ENCODE results near the gene ARMC9. TPM values are rescaled to one million over a fixed set of nuclear protein-coding genes. Genes with fewer than 3 reads are reported as not detected.
"Not testable (repeated sequence)": the region's sequence is repeated elsewhere in the genome, so short reads cannot be mapped to it uniquely, and the experiment has no call there.

ARMC9 gene
- total RNA-seq, 1 donor from 2014 or later, result 35.2 TPM

DNA sequence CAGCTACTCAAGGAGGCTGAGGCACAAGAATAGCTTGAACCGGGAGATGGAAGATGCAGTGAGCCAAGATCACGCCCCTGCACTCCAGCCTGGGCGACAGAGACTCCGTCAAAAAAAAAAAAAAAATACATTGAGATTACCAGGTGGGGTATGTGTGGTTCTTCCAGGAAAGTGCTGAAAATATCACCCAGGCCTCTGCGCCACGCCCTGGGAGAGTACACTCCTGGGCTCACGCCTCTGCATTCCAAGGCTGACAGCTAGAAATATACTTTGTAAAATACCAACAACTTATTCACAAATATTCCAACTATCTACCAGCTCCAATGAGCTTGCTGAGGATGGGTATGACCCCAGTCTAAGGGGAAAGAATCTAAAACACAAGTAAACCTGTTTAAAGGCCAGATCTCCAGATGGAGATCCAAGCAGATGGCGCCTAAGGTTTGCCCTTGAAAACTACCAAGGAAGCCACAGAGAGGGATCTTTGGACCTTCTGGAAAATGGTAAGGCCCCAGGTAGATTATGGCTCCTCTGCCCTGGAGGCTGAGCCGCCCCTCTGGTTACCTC is 175.4 kb downstream of the ARMC9 start:
- no peak for DNase-seq (ENCODE audit: extremely low spot score, unreplicated experiment)
- no peak for TF ChIP-seq CTCF (conservative IDR thresholded peaks at IDR 0.05)
- Mint-ChIP-seq H3K27ac (peak overlapping the region; percentile 94), H3K4me3 (no peak overlapping the region), H3K9me3 (no peaks in the 10 kb centered on the region), H3K4me1 (ENCODE audit: unreplicated experiment) (peaks cover 6% of the 10 kb centered on the region), H3K27me3 (no peaks in the 10 kb centered on the region), H3K36me3 (no peaks in the 10 kb centered on the region)

- no peak for DNase-seq (ENCODE audit: extremely low spot score, unreplicated experiment)
- peaks cover 6% of the 10 kb centered on the region for H3K4me1 Mint-ChIP-seq (ENCODE audit: unreplicated experiment)
- no peaks in the 10 kb centered on the region for H3K36me3 Mint-ChIP-seq
- H3K4me3 Mint-ChIP-seq, result no peak overlapping the region
- H3K27ac Mint-ChIP-seq, result peak overlapping the region; percentile 34
- no peaks in the 10 kb centered on the region for H3K27me3 Mint-ChIP-seq
- TF ChIP-seq CTCF (conservative IDR thresholded peaks at IDR 0.05), result no peak
- no peaks in the 10 kb centered on the region for H3K9me3 Mint-ChIP-seq
Measured at GRCh38 chr2:231374771-231375170, 176.3 kb downstream of the ARMC9 start.

GRCh38 chr2:231375994-231376615 is 177.7 kb downstream of the ARMC9 start:
- peak overlapping the region; percentile 2 for H3K27ac Mint-ChIP-seq
- H3K27me3 Mint-ChIP-seq; H3K9me3 Mint-ChIP-seq; H3K4me3 Mint-ChIP-seq; H3K36me3 Mint-ChIP-seq; DNase-seq (ENCODE audit: extremely low spot score, unreplicated experiment); H3K4me1 Mint-ChIP-seq (ENCODE audit: unreplicated experiment): not testable (repeated sequence)

- Mint-ChIP-seq H3K27ac (no peak overlapping the region), H3K36me3 (no peaks in the 10 kb centered on the region), H3K4me3 (no peak overlapping the region), H3K4me1 (ENCODE audit: unreplicated experiment) (peaks cover 6% of the 10 kb centered on the region), H3K27me3 (no peaks in the 10 kb centered on the region), H3K9me3 (no peaks in the 10 kb centered on the region)
- no peak for TF ChIP-seq CTCF (conservative IDR thresholded peaks at IDR 0.05)
- DNase-seq (ENCODE audit: extremely low spot score, unreplicated experiment), result no peak
Measured at GRCh38 chr2:231376857-231377256, 178.4 kb downstream of the ARMC9 start.

DNA sequence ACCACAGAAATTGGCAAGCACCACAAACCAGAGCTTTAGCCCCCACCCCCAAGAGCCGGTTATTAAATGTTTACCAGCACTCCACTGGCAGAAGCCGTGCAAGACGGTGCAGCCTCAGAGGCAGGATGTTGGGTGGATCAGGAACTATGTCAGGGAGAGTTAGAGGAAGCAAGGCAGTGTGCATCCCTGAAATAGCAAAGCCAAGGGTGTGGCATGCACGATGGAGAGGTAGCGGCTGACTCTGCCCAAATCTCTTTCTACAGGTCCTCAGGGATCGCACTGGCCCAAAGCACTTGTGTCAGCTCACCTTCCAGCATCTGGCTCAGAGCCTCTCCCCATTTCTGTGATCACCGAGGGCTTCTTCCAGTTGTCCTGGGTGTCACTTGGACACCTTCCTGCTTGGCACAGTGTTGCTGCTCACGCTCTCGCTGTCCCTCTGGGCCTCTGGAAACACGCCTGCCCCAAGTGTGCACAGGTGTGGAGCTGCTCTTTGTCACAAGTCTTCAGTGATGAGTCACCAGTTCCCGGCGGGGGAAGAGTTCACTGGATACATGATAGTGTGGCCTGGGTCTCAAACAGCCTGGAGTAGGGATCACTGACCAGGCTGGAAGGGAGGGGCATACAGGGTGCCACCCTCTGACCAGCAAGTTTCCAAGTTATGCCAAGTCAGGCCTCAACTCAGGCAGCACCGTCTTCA is 179.7 kb downstream of the ARMC9 start:
- H3K36me3 Mint-ChIP-seq, result no peaks in the 10 kb centered on the region

More for the DNA sequence above, 179.7 kb downstream of the ARMC9 start:
- no peak for TF ChIP-seq CTCF (conservative IDR thresholded peaks at IDR 0.05)
- Mint-ChIP-seq H3K27ac (peak overlapping the region; percentile 70), H3K27me3 (no peaks in the 10 kb centered on the region), H3K4me1 (ENCODE audit: unreplicated experiment) (peaks cover 6% of the 10 kb centered on the region), H3K4me3 (no peak overlapping the region), H3K9me3 (no peaks in the 10 kb centered on the region)
- DNase-seq (ENCODE audit: extremely low spot score, unreplicated experiment), result no peak
